Thyroid gland (tissue), 4 donors: ENCODE results near the gene MIGA2. TPM values are rescaled to one million over a fixed set of nuclear protein-coding genes. Genes with fewer than 3 reads are reported as not detected.

Source experiments
- DNase-seq, 2 donors: peaks; one replicate each; pipeline ENCODE4 v3.0.0-alpha.2; 2019
- H3K27ac ChIP-seq, 3 donors: fragments of 200-600 bp; sonication (generic); 1 replicate in 2 of 3; 2 replicates in 1 of 3; pipeline ENCODE4 v1.5.1; 2016 to 2019; ENCODE audit warnings: mild to moderate bottlenecking in 1 of 3, moderate library complexity in 1 of 3
- H3K27me3 ChIP-seq: fragments of 200-600 bp; sonication (generic); one replicate; pipeline ENCODE4 v1.5.1; 2019
- H3K36me3 ChIP-seq, 2 donors: fragments of 200-600 bp; sonication (generic); one replicate each; pipeline ENCODE4 v1.5.1; 2016 to 2019
- H3K4me1 ChIP-seq, 2 donors: fragments of 200-600 bp; sonication (generic); one replicate each; pipeline ENCODE4 v1.5.1; 2017 to 2019
- H3K4me3 ChIP-seq, 3 donors: fragments of 200-600 bp; sonication (generic); replicated peaks in 1 of 3; 1 replicate in 2 of 3; 2 replicates in 1 of 3; pipeline ENCODE4 v1.5.1; 2016; ENCODE audit warnings: mild to moderate bottlenecking in 1 of 3
- H3K9me3 ChIP-seq: fragments of 200-600 bp; sonication (generic); one replicate; pipeline ENCODE4 v1.5.1; 2017
- POLR2A ChIP-seq, 2 donors: fragments of 450-650 bp; IDR thresholded peaks; one replicate each; pipeline ENCODE4 v1.6.1; 2017; ENCODE audit warnings: antibody characterized with exemption in 2 of 2, mild to moderate bottlenecking in 2 of 2, moderate library complexity in 1 of 2
- WGBS, 2 donors: methylation state at CpG; one replicate each; pipeline ENCODE4 v1.1.5; 2017; 5-methylcytosine and 5-hydroxymethylcytosine counted together
- intact Hi-C: fragments of 100-400 bp; cut with DNase I; formaldehyde crosslinking; loops from one replicate; pipeline ENCODE4 v1.15.1; 2023
- total RNA-seq, 4 donors: library from RNA; depleted of rRNA; stranded (reverse); fragments of >200 nt; gene quantifications; one replicate each; pipeline ENCODE4 v1.2.3, GENCODE V29; 2016
- TF ChIP-seq, protein P1 (sequence below), 6 experiments: fragments of 200-600 bp in 3 of 6; fragments of 450-650 bp in 3 of 6; sonication (generic) in 3 of 6; IDR thresholded peaks; one replicate each; pipeline ENCODE4 v1.5.1; 2016 to 2019; ENCODE audit warnings: antibody characterized with exemption in 6 of 6, mild to moderate bottlenecking in 2 of 6, inconsistent platforms in 1 of 6, moderate library complexity in 1 of 6

Gene MIGA2
- total RNA-seq, 4 donors from 2014 or later = 23.9 to 78.8 (median 50.0) TPM

DNA sequence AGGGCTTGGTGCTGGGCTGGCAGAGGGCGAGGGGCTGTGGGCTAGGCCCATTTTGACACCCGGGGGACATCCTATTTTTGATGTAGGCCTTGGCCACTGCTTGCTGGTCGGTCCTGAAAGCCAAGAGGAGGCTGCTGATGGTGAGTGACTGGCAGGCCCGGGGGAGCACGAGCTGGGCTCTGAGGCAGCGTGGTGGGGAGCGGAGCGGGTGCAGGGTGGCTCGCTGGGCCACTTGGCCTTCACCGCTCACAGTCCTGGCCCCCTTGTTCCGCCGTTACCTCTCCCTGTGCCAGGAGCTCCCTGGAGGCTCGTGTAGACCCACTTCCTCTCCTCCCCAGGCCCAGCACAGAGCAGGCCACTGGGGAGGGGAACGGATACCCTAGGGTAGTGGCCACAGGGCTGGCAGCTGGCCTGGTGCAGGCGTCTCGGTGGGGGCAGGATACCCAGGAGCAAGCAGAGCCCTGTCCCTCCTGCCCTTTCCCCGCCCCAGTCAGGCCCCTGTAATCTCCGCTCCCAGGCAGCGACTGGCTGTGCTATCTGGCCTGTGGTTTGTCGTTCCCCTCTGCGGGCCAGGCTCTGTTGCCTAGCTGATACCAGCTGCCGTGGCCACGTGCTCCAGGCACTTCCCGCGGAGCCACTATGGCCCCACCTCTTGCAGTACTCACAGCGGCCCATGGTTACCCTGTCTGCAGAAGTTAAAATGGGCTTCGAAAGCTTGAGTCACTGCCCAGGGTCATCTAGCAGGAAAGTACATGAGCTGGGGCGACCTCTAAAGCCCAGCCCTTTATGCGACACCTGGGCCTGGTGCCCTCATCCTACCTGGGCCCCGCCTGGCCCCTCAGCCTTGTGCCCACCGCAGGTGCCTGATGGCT lies 32.8 kb downstream of the MIGA2 start:
- Histone ChIP-seq H3K27me3 (no peaks in the 10 kb centered on the region), H3K4me3 (no peak overlapping the region), H3K9me3 (no peaks in the 10 kb centered on the region), H3K36me3 (peaks cover 26 to 30% of the 10 kb centered on the region in 2 donors), H3K27ac (no peak overlapping the region), H3K4me1 (no peaks in the 10 kb centered on the region)
- 84 to 88% methylated on average over 15 to 28 of the region's 31 CpGs for WGBS, 2 donors
- DNase-seq = peak in 1 of 2 donors; percentile 16
- intact Hi-C loops = no loop called here
- TF ChIP-seq, protein P1, sequence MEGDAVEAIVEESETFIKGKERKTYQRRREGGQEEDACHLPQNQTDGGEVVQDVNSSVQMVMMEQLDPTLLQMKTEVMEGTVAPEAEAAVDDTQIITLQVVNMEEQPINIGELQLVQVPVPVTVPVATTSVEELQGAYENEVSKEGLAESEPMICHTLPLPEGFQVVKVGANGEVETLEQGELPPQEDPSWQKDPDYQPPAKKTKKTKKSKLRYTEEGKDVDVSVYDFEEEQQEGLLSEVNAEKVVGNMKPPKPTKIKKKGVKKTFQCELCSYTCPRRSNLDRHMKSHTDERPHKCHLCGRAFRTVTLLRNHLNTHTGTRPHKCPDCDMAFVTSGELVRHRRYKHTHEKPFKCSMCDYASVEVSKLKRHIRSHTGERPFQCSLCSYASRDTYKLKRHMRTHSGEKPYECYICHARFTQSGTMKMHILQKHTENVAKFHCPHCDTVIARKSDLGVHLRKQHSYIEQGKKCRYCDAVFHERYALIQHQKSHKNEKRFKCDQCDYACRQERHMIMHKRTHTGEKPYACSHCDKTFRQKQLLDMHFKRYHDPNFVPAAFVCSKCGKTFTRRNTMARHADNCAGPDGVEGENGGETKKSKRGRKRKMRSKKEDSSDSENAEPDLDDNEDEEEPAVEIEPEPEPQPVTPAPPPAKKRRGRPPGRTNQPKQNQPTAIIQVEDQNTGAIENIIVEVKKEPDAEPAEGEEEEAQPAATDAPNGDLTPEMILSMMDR (IDR thresholded peaks at IDR 0.05) = no peak
- TF ChIP-seq POLR2A (IDR thresholded peaks at IDR 0.05) = no peak

DNA sequence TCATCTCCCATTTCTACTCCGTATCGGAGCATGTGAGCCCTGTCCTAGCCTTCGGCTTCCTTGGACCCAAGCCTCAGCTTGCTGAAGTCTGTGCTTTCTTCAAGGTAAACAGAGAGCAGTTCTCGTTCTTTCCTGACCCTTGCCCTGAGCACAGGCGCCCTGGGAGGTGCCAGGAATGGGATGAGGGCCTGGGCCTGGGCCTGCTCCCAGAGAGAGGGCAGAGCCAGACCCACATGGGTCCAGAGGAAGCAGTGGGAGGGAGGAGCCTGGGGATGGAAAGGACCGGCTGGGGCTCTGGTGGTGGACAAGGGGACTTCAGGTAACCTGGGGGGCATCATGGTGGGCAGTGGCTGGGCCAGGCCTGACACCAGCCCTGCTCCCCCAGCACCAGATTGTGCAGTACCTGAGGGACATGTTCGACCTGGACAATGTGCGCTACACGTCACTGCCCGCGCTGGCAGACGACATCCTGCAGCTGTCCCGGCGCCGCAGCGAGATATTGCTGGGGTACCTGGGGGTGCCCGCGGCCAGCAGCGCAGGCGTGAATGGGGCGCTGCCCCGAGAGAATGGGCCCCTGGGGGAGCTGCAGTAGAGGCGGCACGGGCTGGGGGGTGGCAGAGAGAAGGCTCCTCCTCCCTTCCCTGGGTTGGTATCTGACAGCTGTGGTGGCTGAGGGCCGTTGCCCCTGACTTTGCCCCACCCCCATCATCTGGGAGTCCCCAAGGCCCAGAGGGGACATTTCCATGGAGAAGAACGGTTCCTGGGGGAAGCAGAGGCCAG lies 33.6 kb downstream of the MIGA2 start:
- H3K4me1 ChIP-seq = no peaks in the 10 kb centered on the region
- H3K4me3 ChIP-seq = no peak overlapping the region
- peaks cover 24% of the 10 kb centered on the region in 2 donors for H3K36me3 ChIP-seq
- no peak overlapping the region for H3K27ac ChIP-seq
- TF ChIP-seq, protein P1 (IDR thresholded peaks at IDR 0.05) = no peak
- no peak for TF ChIP-seq POLR2A (IDR thresholded peaks at IDR 0.05)
- no peaks in the 10 kb centered on the region for H3K9me3 ChIP-seq
- H3K27me3 ChIP-seq = no peaks in the 10 kb centered on the region
- intact Hi-C loops = no loop called here
- WGBS, 2 donors = 91 to 92% methylated on average over 16 to 24 of the region's 26 CpGs
- DNase-seq = no peak

GRCh38 chr9:129070696-129071525 lies 34.5 kb downstream of the MIGA2 start:
- WGBS, 2 donors = 82 to 87% methylated on average over 13 to 15 of the region's 21 CpGs
- no peak overlapping the region for H3K4me3 ChIP-seq
- no peak for DNase-seq
- H3K4me1 ChIP-seq = no peaks in the 10 kb centered on the region
- no peaks in the 10 kb centered on the region for H3K27me3 ChIP-seq
- intact Hi-C loops = no loop called here
- no peak overlapping the region for H3K27ac ChIP-seq
- peaks cover 17 to 20% of the 10 kb centered on the region in 2 donors for H3K36me3 ChIP-seq
- TF ChIP-seq, protein P1 (IDR thresholded peaks at IDR 0.05) = no peak
- no peak for TF ChIP-seq POLR2A (IDR thresholded peaks at IDR 0.05)
- no peaks in the 10 kb centered on the region for H3K9me3 ChIP-seq

GRCh38 chr9:129071526-129072126 lies 35.2 kb downstream of the MIGA2 start:
- no peak overlapping the region for H3K27ac ChIP-seq
- 51 to 72% methylated on average over 6 to 9 of the region's 10 CpGs for WGBS, 2 donors
- no peak overlapping the region for H3K4me3 ChIP-seq
- H3K36me3 ChIP-seq = peaks cover 14 to 20% of the 10 kb centered on the region in 2 donors
- TF ChIP-seq POLR2A (IDR thresholded peaks at IDR 0.05) = no peak
- TF ChIP-seq, protein P1 (IDR thresholded peaks at IDR 0.05) = no peak
- intact Hi-C loops = no loop called here
- H3K4me1 ChIP-seq = no peaks in the 10 kb centered on the region
- H3K27me3 ChIP-seq = no peaks in the 10 kb centered on the region
- H3K9me3 ChIP-seq = no peaks in the 10 kb centered on the region
- DNase-seq = no peak
